Thoracic aorta (tissue), 2 donors: ENCODE data around the gene UBXN4. TPM values are rescaled to one million over a fixed set of nuclear protein-coding genes. Genes with fewer than 3 reads are reported as not detected.

Source experiments
- ATAC-seq: fragments of 150-250 bp; one replicate; pipeline ENCODE4 v1.8.0; 2017; ENCODE audit warnings: low read depth; ENCODE audit not compliant: insufficient number of reproducible peaks, low FRiP score
- DNase-seq: peaks from one replicate; pipeline ENCODE4 v3.0.0-alpha.2; 2020; ENCODE audit warnings: low spot score
- H3K27ac ChIP-seq, 2 donors: fragments of 200-600 bp; sonication (generic); 1 replicate in 1 of 2; 2 replicates in 1 of 2; pipeline ENCODE4 v1.5.1; 2016; ENCODE audit warnings: mild to moderate bottlenecking in 2 of 2, moderate library complexity in 2 of 2
- H3K27me3 ChIP-seq: fragments of 200-600 bp; sonication (generic); replicated peaks from 2 replicates; pipeline ENCODE4 v1.6.0; 2016; ENCODE audit warnings: mild to moderate bottlenecking; ENCODE audit not compliant: insufficient read depth
- H3K36me3 ChIP-seq: fragments of 200-600 bp; sonication (generic); one replicate; pipeline ENCODE4 v1.5.1; 2016
- H3K4me1 ChIP-seq, 2 donors: fragments of 200-600 bp; sonication (generic); 1 replicate in 1 of 2; 2 replicates in 1 of 2; pipeline versions ENCODE4 v1.5.1 to v1.6.0; 2016; ENCODE audit warnings: low read depth in 2 of 2, mild to moderate bottlenecking in 1 of 2; ENCODE audit not compliant: control insufficient read depth in 1 of 2
- H3K4me3 ChIP-seq: fragments of 200-600 bp; sonication (generic); 2 replicates; pipeline ENCODE4 v1.5.1; 2016; ENCODE audit warnings: mild to moderate bottlenecking
- H3K9me3 ChIP-seq: fragments of 200-600 bp; sonication (generic); 2 replicates; pipeline ENCODE4 v1.5.1; 2016
- total RNA-seq, 2 donors: library from RNA; depleted of rRNA; stranded (reverse); fragments of >200 nt; gene quantifications; one replicate each; pipeline versions ENCODE4 v1.1.0 to v1.2.3, GENCODE V29; 2016
- TF ChIP-seq, protein P1 (sequence below): fragments of 200-600 bp; sonication (generic); IDR thresholded peaks from one replicate; pipeline ENCODE4 v1.5.1; 2019; ENCODE audit warnings: antibody characterized with exemption

UBXN4 gene
- total RNA-seq, 2 donors from 2014 or later, result 44.8 to 126 TPM

GRCh38 chr2:135762530-135762929, 20.9 kb downstream of the UBXN4 start:
- Histone ChIP-seq H3K36me3 (peaks cover 52% of the 10 kb centered on the region), H3K27ac (no peak overlapping the region), H3K27me3 (no peaks in the 10 kb centered on the region), H3K9me3 (peaks cover 3% of the 10 kb centered on the region), H3K4me3 (no peak overlapping the region), H3K4me1 (no peaks in the 10 kb centered on the region)
- no peak for ATAC-seq
- TF ChIP-seq, protein P1, sequence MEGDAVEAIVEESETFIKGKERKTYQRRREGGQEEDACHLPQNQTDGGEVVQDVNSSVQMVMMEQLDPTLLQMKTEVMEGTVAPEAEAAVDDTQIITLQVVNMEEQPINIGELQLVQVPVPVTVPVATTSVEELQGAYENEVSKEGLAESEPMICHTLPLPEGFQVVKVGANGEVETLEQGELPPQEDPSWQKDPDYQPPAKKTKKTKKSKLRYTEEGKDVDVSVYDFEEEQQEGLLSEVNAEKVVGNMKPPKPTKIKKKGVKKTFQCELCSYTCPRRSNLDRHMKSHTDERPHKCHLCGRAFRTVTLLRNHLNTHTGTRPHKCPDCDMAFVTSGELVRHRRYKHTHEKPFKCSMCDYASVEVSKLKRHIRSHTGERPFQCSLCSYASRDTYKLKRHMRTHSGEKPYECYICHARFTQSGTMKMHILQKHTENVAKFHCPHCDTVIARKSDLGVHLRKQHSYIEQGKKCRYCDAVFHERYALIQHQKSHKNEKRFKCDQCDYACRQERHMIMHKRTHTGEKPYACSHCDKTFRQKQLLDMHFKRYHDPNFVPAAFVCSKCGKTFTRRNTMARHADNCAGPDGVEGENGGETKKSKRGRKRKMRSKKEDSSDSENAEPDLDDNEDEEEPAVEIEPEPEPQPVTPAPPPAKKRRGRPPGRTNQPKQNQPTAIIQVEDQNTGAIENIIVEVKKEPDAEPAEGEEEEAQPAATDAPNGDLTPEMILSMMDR, result no peak
- no peak for DNase-seq

DNA sequence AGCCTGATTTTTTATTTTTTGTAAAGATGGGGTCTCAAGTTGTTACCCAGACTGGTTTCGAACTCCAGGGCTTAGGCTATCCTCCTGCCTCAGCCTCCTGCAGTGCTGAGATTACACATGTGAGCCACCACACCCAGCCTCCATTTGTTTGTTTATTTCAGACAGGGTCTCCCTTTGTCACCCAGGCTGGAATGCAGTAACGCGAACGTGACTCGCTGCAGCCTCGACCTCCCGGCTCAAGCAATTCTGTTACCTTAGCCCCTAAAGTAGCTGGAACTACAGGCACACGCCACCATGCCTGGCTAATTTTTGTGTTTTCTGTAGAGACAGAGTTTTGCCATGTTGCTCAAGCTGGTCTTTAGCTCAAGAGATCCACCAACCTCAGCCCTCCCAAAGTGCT, 27.2 kb downstream of the UBXN4 start:
- Histone ChIP-seq H3K4me3 (no peak overlapping the region), H3K27ac (no peak overlapping the region), H3K36me3 (peaks cover 57% of the 10 kb centered on the region), H3K9me3 (no peaks in the 10 kb centered on the region), H3K4me1 (no peaks in the 10 kb centered on the region), H3K27me3 (no peaks in the 10 kb centered on the region)
- DNase-seq, result no peak
- TF ChIP-seq, protein P1, result no peak
- no peak for ATAC-seq

DNA sequence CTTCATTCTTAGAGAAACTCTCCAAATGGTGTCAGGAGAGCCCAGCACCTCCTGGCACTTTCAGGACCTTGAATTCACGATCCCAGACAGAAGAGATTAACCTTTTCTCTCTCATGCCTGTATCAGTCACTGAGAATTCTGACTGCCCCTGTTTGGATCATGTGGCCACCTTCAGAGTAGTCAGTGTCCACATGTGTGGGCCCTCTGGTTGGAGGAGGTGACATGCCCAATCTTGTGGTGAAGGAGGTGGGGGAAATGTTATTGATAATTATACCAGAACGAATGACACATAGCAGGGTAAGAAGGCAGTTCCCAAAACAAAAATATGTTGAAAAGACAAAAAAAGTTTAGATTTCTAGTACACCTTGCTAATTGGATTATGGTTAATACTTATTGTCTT, 31.7 kb downstream of the UBXN4 start:
- H3K4me1 ChIP-seq, result no peaks in the 10 kb centered on the region
- no peak for ATAC-seq

GRCh38 chr2:135773917-135774316, 32.3 kb downstream of the UBXN4 start:
- H3K9me3 ChIP-seq, result no peaks in the 10 kb centered on the region
- no peak overlapping the region for H3K27ac ChIP-seq
- H3K27me3 ChIP-seq, result no peaks in the 10 kb centered on the region
- peaks cover 66% of the 10 kb centered on the region for H3K36me3 ChIP-seq
- no peak for ATAC-seq
- TF ChIP-seq, protein P1, result no peak
- no peaks in the 10 kb centered on the region for H3K4me1 ChIP-seq
- H3K4me3 ChIP-seq, result no peak overlapping the region
- DNase-seq, result no peak

More for the DNA sequence above, 31.7 kb downstream of the UBXN4 start:
- TF ChIP-seq, protein P1, result no peak
- Histone ChIP-seq H3K27ac (no peak overlapping the region), H3K36me3 (peaks cover 67% of the 10 kb centered on the region), H3K9me3 (no peaks in the 10 kb centered on the region), H3K4me3 (no peak overlapping the region), H3K27me3 (no peaks in the 10 kb centered on the region)
- DNase-seq, result no peak

- no peaks in the 10 kb centered on the region for H3K4me1 ChIP-seq
- peaks cover 65% of the 10 kb centered on the region for H3K36me3 ChIP-seq
- no peaks in the 10 kb centered on the region for H3K9me3 ChIP-seq
- TF ChIP-seq, protein P1, result no peak
- no peaks in the 10 kb centered on the region for H3K27me3 ChIP-seq
- H3K27ac ChIP-seq, result no peak overlapping the region
- DNase-seq, result no peak
- ATAC-seq, result no peak
- H3K4me3 ChIP-seq, result no peak overlapping the region
These were observed 33.8 kb downstream of the UBXN4 start for GRCh38 chr2:135775420-135775819.
